ENCODE measurements around the gene RALA. TPM values are rescaled to one million over a fixed set of nuclear protein-coding genes. Genes with fewer than 3 reads are reported as not detected.

Gene RALA
- total and polyA plus RNA-seq, 2 of the 13 experiments (the other 11 are each of a cell fraction or from before 2014, with no cell fraction given) = 11.8 to 19.5 TPM

GRCh38 chr7:39580149-39580874, 43.1 kb upstream of the RALA start (continued):
- TF ChIP-seq ARID5B (CRISPR knock-in tag; IDR thresholded peaks at IDR 0.05) (peak; percentile 69), SIX4 (CRISPR knock-in tag; IDR thresholded peaks at IDR 0.05) (no peak), STAG1 (CRISPR knock-in tag; IDR thresholded peaks at IDR 0.05) (peak; percentile 97), HOXA3 (CRISPR knock-in tag; IDR thresholded peaks at IDR 0.05) (no peak; the same call in 1 of the 2 replicates), ZNF205 (CRISPR knock-in tag; IDR thresholded peaks at IDR 0.05) (0 out of 2 replicates have a peak, but pooled peaks have one; percentile 50), ZEB1 (IDR thresholded peaks at IDR 0.05; ENCODE audit: insufficient replicate concordance, low read depth) (no peak), GABPA (IDR thresholded peaks at IDR 0.05; ENCODE audit: low read depth, low read length) (no peak), GABPA (CRISPR knock-in tag; IDR thresholded peaks at IDR 0.05; ENCODE audit: low read depth) (0 out of 2 replicates have a peak, but pooled peaks have one; percentile 37), ZNF264 (CRISPR knock-in tag; IDR thresholded peaks at IDR 0.05) (0 out of 2 replicates have a peak, but pooled peaks have one; percentile 39), GZF1 (CRISPR knock-in tag; IDR thresholded peaks at IDR 0.05) (0 out of 2 replicates have a peak, but pooled peaks have one; percentile 42), ZNF326 (CRISPR knock-in tag; IDR thresholded peaks at IDR 0.05; ENCODE audit: borderline replicate concordance) (no peak), AKNA (CRISPR knock-in tag; IDR thresholded peaks at IDR 0.05; ENCODE audit: borderline replicate concordance) (no peak), SP2 (CRISPR knock-in tag; IDR thresholded peaks at IDR 0.05) (no peak), ZFX (CRISPR knock-in tag; IDR thresholded peaks at IDR 0.05; ENCODE audit: low read depth) (peak; percentile 61; the same call in 1 of the 2 replicates), ZNF501 (CRISPR knock-in tag; IDR thresholded peaks at IDR 0.05) (no peak), ZFP36L1 (CRISPR knock-in tag; IDR thresholded peaks at IDR 0.05) (no peak), ZBTB20 (CRISPR knock-in tag; IDR thresholded peaks at IDR 0.05; ENCODE audit: borderline replicate concordance, low read depth) (0 out of 2 replicates have a peak, but pooled peaks have one; percentile 33), ZFP91 (CRISPR knock-in tag; IDR thresholded peaks at IDR 0.05; ENCODE audit: borderline replicate concordance) (no peak), ZNF143 (CRISPR knock-in tag; IDR thresholded peaks at IDR 0.05) (no peak), PHF21A (CRISPR knock-in tag; IDR thresholded peaks at IDR 0.05) (no peak), CEBPG (CRISPR knock-in tag; IDR thresholded peaks at IDR 0.05) (peak; percentile 48; the same call in 1 of the 2 replicates)
